HL-60 (cell line): Measurements from ENCODE around the gene SCAP.

ENCODE experiments used
- DNase-seq, 2 experiments: peaks; one replicate each; pipeline ENCODE4 v3.0.0-alpha.2; 2010 to 2020; ENCODE audit warnings: low read depth in 1 of 2, low spot score in 1 of 2
- H3K27ac ChIP-seq: fragments of 250-450 bp; sonication (Bioruptor Pico); replicated peaks from 2 replicates; pipeline ENCODE4 v1.5.1; 2020; ENCODE audit warnings: mild to moderate bottlenecking, moderate library complexity
- H3K27me3 ChIP-seq: fragments of 250-450 bp; sonication (Bioruptor Pico); 2 replicates; pipeline ENCODE4 v1.5.1; 2021; ENCODE audit warnings: mild to moderate bottlenecking, moderate library complexity; ENCODE audit not compliant: insufficient read depth, poor library complexity, severe bottlenecking
- H3K4me3 ChIP-seq: replicated peaks from 2 replicates; pipeline ENCODE4 v1.5.1; 2011; ENCODE audit warnings: mild to moderate bottlenecking, control low read depth, low read length; ENCODE audit not compliant: insufficient read depth
- CTCF ChIP-seq: IDR thresholded peaks from one replicate; pipeline ENCODE4 v1.5.1; 2011; ENCODE audit warnings: low read length, control low read depth, inconsistent platforms; ENCODE audit not compliant: insufficient read depth
- GABPA ChIP-seq: IDR thresholded peaks from 2 replicates; pipeline ENCODE4 v1.6.1; 2012; ENCODE audit warnings: low read depth
- POLR2AphosphoS5 ChIP-seq: IDR thresholded peaks from 2 replicates; pipeline ENCODE4 v1.6.1; 2012; ENCODE audit warnings: low read depth
- REST ChIP-seq: IDR thresholded peaks from 2 replicates; pipeline ENCODE4 v1.6.1; 2012; ENCODE audit warnings: low read depth; ENCODE audit not compliant: insufficient replicate concordance
- SPI1 ChIP-seq: IDR thresholded peaks from 2 replicates; pipeline ENCODE4 v1.6.1; 2012; ENCODE audit warnings: low read depth, mild to moderate bottlenecking, borderline replicate concordance

SCAP gene

GRCh38 chr3:47504113-47504512, 28.4 kb upstream of the SCAP start:
- TF ChIP-seq REST, result no peak
- TF ChIP-seq GABPA, result no peak
- TF ChIP-seq POLR2AphosphoS5, result no peak
- Histone ChIP-seq H3K4me3 (no peak overlapping the region), H3K27ac (no peak overlapping the region), H3K27me3 (no peaks in the 10 kb centered on the region)
- DNase-seq, result no peak

GRCh38 chr3:47503033-47503432, 27.3 kb upstream of the SCAP start:
- Histone ChIP-seq H3K27ac (no peak overlapping the region), H3K27me3 (no peaks in the 10 kb centered on the region), H3K4me3 (no peak overlapping the region)
- DNase-seq, result no peak
- TF ChIP-seq REST (no peak), SPI1 (no peak), GABPA (no peak), POLR2AphosphoS5 (no peak), CTCF (no peak)

- Histone ChIP-seq H3K27ac (no peak overlapping the region), H3K4me3 (no peak overlapping the region), H3K27me3 (no peaks in the 10 kb centered on the region)
- TF ChIP-seq CTCF, result no peak
- no peak for TF ChIP-seq SPI1
- TF ChIP-seq REST, result no peak
- TF ChIP-seq POLR2AphosphoS5, result no peak
- no peak for TF ChIP-seq GABPA
- DNase-seq, result no peak
These were observed 21.2 kb upstream of the SCAP start for GRCh38 chr3:47496892-47497291.

- DNase-seq, result no peak
- TF ChIP-seq CTCF (no peak), REST (no peak), SPI1 (no peak), POLR2AphosphoS5 (no peak), GABPA (no peak)
- no peak overlapping the region for H3K4me3 ChIP-seq
- no peak overlapping the region for H3K27ac ChIP-seq
- H3K27me3 ChIP-seq, result no peaks in the 10 kb centered on the region
These were observed 20.1 kb upstream of the SCAP start for GRCh38 chr3:47495886-47496285.
